Hematopoietic multipotent progenitor cell treated with erythropoietin and hydrocortisone succinate and interleukin-3 and kit ligand, for 6 days (in vitro differentiated cells): Measurements from ENCODE around the gene NUMBL.

Experiments used
- DNase-seq: peaks from one replicate; pipeline ENCODE4 v3.0.0-alpha.2; 2015

Gene NUMBL

GRCh38 chr19:40716031-40716481 lies 25.6 kb upstream of the NUMBL start:
- peak; percentile 62 for DNase-seq

- peak; percentile 96 for DNase-seq
These were observed 24.2 kb upstream of the NUMBL start for GRCh38 chr19:40714441-40715299.

DNA sequence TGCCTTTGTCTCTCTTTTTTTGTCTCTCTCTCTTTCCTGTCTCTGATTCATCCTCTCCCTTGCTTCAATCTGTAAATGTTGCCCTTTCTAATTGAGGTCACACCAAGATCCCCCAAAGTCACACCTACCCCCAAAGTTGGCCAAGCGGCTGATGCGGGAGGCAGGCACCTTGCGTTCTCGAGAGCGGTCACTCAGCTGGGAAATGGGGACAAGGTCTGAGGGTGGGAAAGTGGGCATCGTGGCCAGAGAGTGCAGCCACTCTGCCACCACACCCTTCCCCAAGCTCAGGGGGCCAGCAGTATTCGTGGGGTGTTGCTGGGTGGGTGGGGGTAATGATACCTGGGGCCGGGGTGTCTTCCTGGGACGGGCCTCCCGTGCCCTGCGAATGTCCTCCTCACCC lies 23.5 kb upstream of the NUMBL start:
- no peak for DNase-seq

DNA sequence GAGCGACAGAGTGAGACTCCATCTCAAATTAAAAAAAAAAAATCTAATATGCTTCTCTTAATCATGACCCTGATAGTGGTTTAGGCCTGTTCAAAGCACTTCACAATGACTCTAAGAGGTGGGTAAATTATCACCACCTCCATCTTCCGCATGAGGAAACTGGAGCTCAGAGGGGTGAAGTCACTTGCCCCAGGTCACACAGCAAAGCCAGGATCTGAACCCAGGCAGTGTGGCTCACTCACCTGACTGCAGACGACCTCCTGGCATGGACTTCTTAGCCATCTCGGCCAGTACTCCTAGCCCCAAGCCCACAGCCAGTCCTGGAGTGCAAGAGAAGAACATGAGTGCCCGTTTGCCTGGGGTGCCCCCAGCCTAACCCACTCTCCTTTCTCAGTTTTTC lies 19.4 kb upstream of the NUMBL start:
- DNase-seq = no peak

- no peak for DNase-seq
These were observed 17.2 kb upstream of the NUMBL start for GRCh38 chr19:40707615-40708014.

DNA sequence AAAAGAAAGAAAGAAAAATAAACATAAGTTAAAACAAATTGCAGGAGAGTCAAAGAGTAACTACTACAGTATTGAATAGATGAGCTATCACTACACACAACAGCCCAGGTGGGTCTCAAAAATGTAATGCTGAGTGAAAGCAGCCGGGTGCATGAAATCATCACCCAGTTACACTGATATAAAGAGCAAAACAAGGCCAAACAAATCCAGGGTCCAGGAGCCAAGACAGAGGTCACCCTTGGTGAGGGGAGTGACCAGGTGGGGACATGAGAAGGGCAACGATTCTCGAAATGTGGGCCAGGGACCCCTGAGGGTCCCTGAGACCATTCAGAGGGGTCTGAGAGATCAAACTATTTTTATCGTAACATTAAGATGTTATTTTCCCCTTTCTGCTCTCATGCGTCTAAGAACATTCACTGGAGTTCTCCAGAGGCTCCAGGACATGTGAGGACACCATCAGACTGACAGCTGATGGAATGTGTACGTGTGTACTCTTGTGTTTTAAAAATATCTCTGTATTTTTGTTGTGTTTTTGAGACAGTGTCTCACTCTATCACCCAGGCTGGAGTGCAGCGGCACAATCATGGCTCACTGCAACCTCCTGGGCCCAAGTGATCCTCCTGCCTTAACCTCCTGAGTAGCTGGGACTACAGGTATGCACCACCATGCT lies 15.6 kb upstream of the NUMBL start:
- DNase-seq = no peak

DNA sequence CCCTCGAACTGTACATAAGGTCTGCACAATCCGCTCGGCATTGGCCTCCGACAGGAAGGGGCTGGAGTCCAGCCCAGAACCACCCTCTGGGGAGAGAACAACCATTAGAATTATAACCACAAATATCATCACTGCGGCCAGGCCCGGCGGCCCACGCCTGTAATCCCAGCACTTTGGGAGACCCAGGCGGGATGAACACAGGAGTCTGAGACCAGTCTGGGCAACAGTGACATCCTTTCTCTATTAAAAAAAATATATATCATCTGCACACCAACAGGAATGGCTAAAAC lies 14.9 kb upstream of the NUMBL start:
- DNase-seq = no peak

GRCh38 chr19:40704491-40705361 lies 14.3 kb upstream of the NUMBL start:
- DNase-seq = no peak

GRCh38 chr19:40703029-40703755 lies 12.7 kb upstream of the NUMBL start:
- DNase-seq = no peak

- peak; percentile 54 for DNase-seq
These were observed 12.0 kb upstream of the NUMBL start for GRCh38 chr19:40702337-40703012.

GRCh38 chr19:40701758-40702157 lies 11.3 kb upstream of the NUMBL start:
- DNase-seq = no peak

DNA sequence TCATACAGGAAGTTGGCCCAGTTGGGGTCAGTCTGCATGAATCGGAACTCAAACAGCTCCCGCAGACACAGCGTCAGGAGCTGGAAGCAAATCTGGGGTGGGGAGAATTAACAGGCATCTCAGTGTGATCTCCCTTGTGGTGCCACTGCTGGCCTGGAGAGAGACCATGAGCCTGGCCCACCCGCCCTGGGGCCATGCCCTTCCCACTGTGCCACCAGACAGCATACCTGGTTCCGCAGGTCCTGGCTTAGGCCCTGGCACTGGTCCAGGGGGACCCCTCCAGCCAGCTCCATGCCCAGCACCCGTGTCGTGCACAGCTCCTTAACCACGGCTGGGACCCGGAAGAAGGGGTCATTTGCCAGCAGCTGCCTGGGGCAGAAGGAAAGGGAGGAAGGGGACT lies 9.6 kb upstream of the NUMBL start:
- DNase-seq = no peak

GRCh38 chr19:40697007-40697406 lies 6.6 kb upstream of the NUMBL start:
- no peak for DNase-seq

DNA sequence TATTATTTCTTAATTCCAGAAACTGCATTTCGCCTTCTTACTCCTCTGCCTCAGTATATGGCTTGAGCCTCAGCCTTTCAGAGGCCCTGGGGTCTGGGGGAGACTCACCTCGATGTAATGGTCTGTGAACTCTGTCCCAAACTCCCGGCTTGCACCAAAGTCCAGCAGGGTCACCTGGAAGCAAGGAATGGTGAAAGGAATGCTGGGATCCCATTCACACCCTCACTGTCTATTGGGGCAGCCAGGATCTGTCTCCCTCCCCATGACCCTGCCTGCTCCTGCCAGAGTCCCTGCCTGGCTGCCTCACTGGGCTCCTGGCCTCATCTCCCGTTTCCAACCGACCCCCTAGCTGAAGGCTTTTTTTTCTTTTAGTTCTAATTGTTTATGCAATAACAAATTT lies 5.4 kb upstream of the NUMBL start:
- no peak for DNase-seq

DNA sequence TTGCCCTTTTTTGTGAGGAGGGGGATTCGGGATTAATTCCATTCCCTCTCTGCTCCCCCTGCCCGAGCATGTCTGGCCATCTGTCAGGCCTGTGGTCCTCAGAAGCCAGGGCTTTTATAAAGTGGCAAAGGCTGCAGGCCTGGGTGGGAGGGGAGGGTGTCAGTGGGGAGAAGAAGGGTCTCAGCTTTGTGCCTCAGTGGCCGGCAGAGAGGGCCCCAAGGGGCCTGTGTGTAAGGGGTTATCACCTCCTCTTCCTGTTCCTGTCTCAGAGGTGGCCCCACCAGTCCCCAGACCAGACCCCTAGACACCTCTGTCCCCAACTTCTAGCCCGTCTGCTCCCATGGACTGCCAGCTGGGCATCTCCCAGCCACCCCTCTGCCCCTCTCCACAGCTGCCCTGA lies 3.4 kb upstream of the NUMBL start:
- DNase-seq = no peak

DNA sequence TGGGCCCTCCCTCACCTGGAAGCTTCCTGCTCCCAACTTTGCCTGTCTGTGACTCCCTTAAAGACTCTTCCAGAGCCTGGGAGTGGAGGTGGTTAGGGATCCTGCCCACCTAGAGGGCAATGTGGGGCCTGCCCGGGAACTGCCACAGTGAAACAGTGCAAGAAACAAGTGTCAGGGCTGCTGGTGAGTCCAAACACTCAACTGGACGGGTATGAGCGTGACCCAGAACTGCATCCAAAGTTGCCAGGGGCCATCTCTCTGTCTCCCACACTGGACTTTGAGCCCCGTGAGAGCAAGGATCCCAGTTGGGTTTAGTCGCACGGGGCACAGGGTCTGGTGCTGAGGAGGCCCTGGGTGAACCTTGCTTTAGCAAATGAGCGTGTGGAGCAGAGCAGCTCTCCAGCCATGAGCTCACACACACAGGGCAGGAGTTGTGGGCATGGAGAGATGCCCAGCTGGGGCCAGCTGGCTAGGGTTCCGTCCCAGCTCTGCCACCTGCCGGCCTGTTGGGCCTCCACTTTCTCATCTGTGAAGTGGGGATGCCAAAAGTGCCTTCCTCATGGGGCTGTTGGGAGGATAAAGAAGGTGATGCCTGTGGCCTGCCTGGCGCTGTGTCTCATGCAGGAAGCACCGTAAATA lies 2.8 kb upstream of the NUMBL start:
- DNase-seq = no peak

- DNase-seq = no peak
These were observed 1.7 kb upstream of the NUMBL start for GRCh38 chr19:40692212-40692551.

DNA sequence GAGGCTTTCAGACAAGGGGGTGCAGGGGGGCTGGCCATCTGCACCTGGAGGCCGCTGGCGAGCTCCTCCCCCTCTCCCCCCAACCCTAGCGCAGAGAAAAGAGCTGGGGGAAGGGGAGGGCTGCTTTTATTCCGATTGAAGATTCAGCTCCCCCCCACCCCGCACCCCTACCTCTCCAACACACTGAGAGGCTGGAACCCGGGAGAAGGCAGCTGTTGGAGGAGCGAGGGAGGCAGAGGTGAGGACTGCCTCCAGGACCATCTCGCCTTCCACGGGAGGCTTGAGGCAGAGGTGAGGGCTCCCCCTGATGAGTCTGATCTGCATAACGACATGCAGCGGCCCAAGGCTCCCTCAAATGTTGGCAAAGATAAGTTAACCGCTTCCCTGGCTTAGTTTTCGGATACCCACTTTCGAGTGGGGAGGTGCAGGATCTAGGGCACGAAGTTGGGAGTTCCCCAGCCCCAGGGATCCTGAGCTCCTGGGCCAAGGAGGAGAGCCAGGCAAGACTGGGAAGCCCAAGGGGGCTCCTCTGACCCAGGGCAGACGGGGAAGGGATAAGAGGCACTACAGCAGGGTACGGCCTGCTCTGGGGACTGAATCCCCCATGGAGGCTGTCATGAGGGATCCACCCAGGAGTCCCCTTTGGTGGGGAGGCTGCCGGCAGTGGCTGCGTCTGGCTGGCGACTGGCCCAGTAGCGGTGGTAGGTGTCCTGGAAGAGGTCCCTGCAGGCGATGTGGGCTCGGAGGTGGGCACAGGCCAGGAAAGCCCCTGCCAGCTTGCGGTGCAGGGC lies 1.2 kb upstream of the NUMBL start:
- DNase-seq = peak; percentile 72

GRCh38 chr19:40690693-40691420 lies 406 bp upstream of the NUMBL start:
- peak; percentile 95 for DNase-seq

DNA sequence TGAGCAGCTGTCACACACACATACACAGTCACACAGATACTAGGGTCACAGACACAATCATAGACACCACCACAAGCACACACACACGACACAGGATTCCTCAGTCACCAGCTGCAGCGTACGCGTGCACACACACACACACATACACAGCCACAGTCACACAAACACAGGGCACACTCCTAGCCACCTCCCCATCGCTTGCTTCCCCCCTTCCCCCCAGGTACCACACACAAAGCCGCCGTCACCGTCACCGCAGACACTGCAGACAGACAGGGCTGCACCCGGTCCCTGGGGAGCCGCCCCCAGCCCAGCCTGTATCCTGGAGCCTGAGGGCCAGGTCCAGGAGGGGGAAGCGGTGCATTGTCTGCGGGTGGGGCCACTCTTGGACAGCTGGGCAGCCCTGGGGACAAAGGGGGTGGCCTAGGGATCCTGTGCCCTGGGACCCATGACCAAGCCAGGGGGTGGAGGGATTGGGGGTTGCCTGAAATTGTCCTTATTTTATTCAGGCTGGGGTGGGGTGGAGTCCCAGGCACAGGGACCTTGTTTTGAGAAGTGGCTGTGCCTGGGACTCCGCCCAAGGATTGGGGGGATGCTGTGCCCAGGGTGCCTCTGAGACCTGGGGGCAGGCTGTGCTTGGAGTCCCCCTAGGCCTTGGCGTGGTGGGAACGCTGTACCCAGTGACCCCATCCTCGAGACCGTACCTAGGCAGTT lies 957 bp downstream of the NUMBL start:
- DNase-seq = no peak
